DMS153 treated with DMSO at 0.1 percent for 48 hours (cell line): ENCODE results near the gene LIF.

Experiments
- DNase-seq: peaks from one replicate; lab custom pipeline; 2025; ENCODE audit not compliant: unreplicated experiment; lab: John Stamatoyannopoulos, UW

Gene LIF

DNA sequence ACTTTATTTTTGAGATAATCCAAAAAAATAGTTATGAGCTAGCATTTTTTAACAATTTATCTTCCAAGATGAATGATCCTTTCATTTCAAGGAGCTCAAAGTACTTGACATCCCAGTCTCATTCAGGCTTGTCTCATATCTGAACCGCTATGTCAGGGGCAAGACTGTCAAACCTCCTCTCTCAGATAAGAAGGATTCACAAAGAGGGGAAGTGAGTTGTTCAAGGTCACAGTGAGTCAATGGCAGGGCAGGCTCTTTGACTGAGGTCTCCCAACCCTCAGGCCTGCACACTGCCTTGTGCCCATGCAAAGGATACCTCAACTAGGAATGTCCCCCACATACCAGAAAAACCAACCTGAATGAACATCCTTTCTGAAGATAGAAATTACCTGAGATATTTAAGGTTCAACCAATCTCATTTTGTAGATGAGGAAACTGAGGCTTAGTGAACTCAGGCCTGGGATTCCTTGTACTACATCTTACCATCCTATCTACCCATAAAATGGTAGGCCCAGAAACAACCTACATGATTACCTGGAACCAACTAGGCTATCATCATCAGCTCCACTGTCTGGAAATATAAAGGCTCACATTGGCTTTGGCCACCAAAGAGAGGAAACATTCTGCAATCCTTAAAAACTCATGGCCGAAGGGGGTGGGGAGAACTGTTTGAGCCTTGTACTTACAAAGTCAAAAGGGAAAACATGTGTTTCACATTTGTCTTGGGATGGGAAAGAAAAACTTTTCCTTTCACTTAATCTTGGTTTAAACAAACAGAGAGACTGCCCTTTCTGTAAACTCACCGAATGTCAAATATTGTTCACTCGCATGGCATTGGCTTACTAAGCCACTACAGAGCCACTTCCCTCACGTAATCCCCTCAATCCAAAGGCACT, 51.1 kb downstream of the LIF start:
- no peak for DNase-seq

DNA sequence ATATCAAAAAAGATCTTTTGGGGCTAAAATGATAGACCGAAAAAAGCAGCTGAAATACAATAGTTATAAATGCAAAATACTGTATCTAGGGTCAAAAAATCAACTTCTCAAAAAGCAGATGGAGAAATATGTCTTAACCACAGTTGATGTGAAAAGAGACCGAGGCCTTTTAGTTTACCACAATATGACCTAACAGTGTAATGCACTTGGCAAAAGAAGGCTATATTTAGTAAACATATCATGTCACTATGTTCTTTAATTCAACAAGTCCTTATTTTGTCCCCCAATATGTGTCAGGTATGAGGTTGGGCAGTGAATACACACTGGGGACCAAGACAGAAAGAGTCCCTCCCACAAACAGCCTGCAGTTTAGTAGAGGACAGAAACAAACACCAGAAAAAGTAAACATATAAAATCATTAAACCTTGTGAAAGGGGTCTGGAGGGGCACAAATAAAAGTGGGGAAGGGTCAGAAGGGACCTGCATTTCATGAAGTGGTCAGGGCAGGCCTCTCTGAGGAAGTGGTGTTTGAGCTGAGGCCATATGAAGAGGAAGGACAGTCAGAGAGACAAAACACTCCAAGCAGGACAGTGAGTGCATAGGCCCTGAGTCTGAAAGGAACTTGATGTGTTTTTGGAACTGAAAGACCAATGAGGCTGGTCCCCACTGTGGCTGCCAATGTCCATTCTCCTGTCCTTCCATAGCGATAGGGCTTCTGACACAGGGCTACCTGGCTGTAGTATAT, 53.4 kb downstream of the LIF start:
- no peak for DNase-seq

GRCh38 chr22:30192427-30192826, 54.1 kb downstream of the LIF start:
- DNase-seq = peak; percentile 12

DNA sequence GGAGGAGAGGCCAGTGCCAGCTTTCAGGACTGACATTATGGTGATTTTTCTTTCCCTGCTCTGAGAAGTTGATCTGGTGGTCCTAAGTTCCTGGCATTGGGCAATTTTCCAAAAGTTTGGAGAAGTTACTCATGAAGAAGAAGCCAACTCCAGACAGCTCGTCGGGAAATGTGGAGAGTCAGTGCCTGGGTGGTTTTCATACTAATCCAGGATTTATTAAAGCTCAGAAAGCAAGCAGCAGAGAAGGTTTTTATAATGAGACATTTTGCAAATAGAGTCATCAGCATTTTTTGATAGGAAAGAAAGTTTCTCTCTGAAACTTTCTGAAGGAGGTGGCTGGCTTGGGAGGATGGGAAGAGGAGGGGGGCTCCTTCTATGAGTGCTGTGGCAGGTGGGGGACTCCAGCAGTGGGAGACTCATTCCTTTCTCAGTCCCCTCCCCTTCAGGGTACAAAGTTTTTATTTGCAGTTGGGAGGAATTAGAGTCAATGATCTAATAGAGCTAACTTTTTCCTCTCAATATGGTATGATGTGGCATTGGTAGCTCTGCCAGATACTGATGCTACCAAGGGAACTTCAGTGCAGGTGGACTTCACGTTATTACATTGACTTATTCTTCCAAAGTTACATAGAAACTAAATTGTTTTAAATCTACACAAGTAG, 55.4 kb downstream of the LIF start:
- no peak for DNase-seq

GRCh38 chr22:30190574-30190973, 56.0 kb downstream of the LIF start:
- DNase-seq = no peak
